ENCODE results near the gene DAGLA. TPM values are rescaled to one million over a fixed set of nuclear protein-coding genes. Genes with fewer than 3 reads are reported as not detected.
A peak's percentile ranks its signal among the peaks of the same experiment; 100 is the strongest.

The DAGLA gene
- total and polyA plus RNA-seq, 2 of the 13 experiments (the other 11 are each of a cell fraction or from before 2014, with no cell fraction given): 2.6 to 3.9 TPM

GRCh38 chr11:61682093-61682732 lies 2.0 kb downstream of the DAGLA start (continued):
- TF ChIP-seq ZNF431 (CRISPR knock-in tag; IDR thresholded peaks at IDR 0.05; ENCODE audit: borderline replicate concordance, low read depth): peak; percentile 90; the same call in 1 of the 2 replicates
- peak; percentile 94 for TF ChIP-seq TBX2 (CRISPR knock-in tag; IDR thresholded peaks at IDR 0.05; ENCODE audit: borderline replicate concordance)
- TF ChIP-seq ZNF530 (CRISPR knock-in tag; IDR thresholded peaks at IDR 0.05; ENCODE audit: low read depth): no peak
- TF ChIP-seq ASH2L (IDR thresholded peaks at IDR 0.05; ENCODE audit: insufficient read length, low read depth, low read length): peak; percentile 14
- peak; percentile 83 for TF ChIP-seq ZFY (CRISPR knock-in tag; IDR thresholded peaks at IDR 0.05)
- no peak for TF ChIP-seq ZNF407 (CRISPR knock-in tag; IDR thresholded peaks at IDR 0.05; ENCODE audit: not compliant biosample characterization)
- TF ChIP-seq ZNF292 (CRISPR knock-in tag; IDR thresholded peaks at IDR 0.05; ENCODE audit: borderline replicate concordance, low read depth): peak; percentile 35; the same call in 1 of the 2 replicates
- TF ChIP-seq ZNF225 (CRISPR knock-in tag; IDR thresholded peaks at IDR 0.05): 0 out of 2 replicates have a peak, but pooled peaks have one; percentile 22
- peak; percentile 79 for TF ChIP-seq MEF2D (CRISPR knock-in tag; IDR thresholded peaks at IDR 0.05)
- no peak for TF ChIP-seq ZNF382 (CRISPR knock-in tag; IDR thresholded peaks at IDR 0.05; ENCODE audit: borderline replicate concordance)
- peak; percentile 84 for TF ChIP-seq ZNF331 (CRISPR knock-in tag; IDR thresholded peaks at IDR 0.05)
- peak; percentile 17; the same call in 1 of the 2 replicates for TF ChIP-seq ZNF280D (CRISPR knock-in tag; IDR thresholded peaks at IDR 0.05)
- TF ChIP-seq ZNF570 (CRISPR knock-in tag; IDR thresholded peaks at IDR 0.05; ENCODE audit: borderline replicate concordance): no peak
- peak; percentile 92 for TF ChIP-seq ATF3 (CRISPR knock-in tag; IDR thresholded peaks at IDR 0.05)
- TF ChIP-seq ZNF550 (CRISPR knock-in tag; IDR thresholded peaks at IDR 0.05; ENCODE audit: borderline replicate concordance): 0 out of 2 replicates have a peak, but pooled peaks have one; percentile 64
